Measurements from ENCODE around the gene TMPRSS11B.

The TMPRSS11B gene
- long read RNA-seq, result 0 reads

- no peaks in the 10 kb centered on the region for H3K27me3 ChIP-seq (ENCODE audit: insufficient read depth, poor library complexity, severe bottlenecking)
- no peak within 1 kb of the TSS for H3K4me3 ChIP-seq (replicated peaks; ENCODE audit: insufficient read depth, low read length)
- no peak for DNase-seq (ENCODE audit: low read depth in 1 of 2, low spot score in 1 of 2)
- H3K27ac ChIP-seq (replicated peaks), result no peak within 1 kb of the TSS
- TF ChIP-seq CTCF (IDR thresholded peaks at IDR 0.05; ENCODE audit: insufficient read depth, low read length) (no peak), SPI1 (IDR thresholded peaks at IDR 0.05; ENCODE audit: borderline replicate concordance, low read depth) (no peak), GABPA (IDR thresholded peaks at IDR 0.05; ENCODE audit: low read depth) (no peak), REST (IDR thresholded peaks at IDR 0.05; ENCODE audit: insufficient replicate concordance, low read depth) (no peak), POLR2AphosphoS5 (IDR thresholded peaks at IDR 0.05; ENCODE audit: low read depth) (no peak)
Observed at GRCh38 chr4:68245594-68245993, at the start of gene TMPRSS11B. TSS of gene TMPRSS11B (minus strand) at chr4:68245694. CDS start at chr4:68245558, 136 bp downstream.

GRCh38 chr4:68291256-68291655, 45.8 kb upstream of the TMPRSS11B start:
- TF ChIP-seq SPI1 (IDR thresholded peaks at IDR 0.05; ENCODE audit: borderline replicate concordance, low read depth) (no peak), GABPA (IDR thresholded peaks at IDR 0.05; ENCODE audit: low read depth) (no peak)
- no peak overlapping the region for H3K4me3 ChIP-seq (replicated peaks; ENCODE audit: insufficient read depth, low read length)
- H3K27me3 ChIP-seq (ENCODE audit: insufficient read depth, poor library complexity, severe bottlenecking), result no peaks in the 10 kb centered on the region
- DNase-seq (ENCODE audit: low read depth in 1 of 2, low spot score in 1 of 2), result no peak
- H3K27ac ChIP-seq (replicated peaks), result no peak overlapping the region

- no peak overlapping the region for H3K27ac ChIP-seq (replicated peaks)
- no peak overlapping the region for H3K4me3 ChIP-seq (replicated peaks; ENCODE audit: insufficient read depth, low read length)
- DNase-seq (ENCODE audit: low read depth in 1 of 2, low spot score in 1 of 2), result no peak
- no peaks in the 10 kb centered on the region for H3K27me3 ChIP-seq (ENCODE audit: insufficient read depth, poor library complexity, severe bottlenecking)
- TF ChIP-seq GABPA (IDR thresholded peaks at IDR 0.05; ENCODE audit: low read depth) (no peak), CTCF (IDR thresholded peaks at IDR 0.05; ENCODE audit: insufficient read depth, low read length) (no peak), POLR2AphosphoS5 (IDR thresholded peaks at IDR 0.05; ENCODE audit: low read depth) (no peak), SPI1 (IDR thresholded peaks at IDR 0.05; ENCODE audit: borderline replicate concordance, low read depth) (no peak), REST (IDR thresholded peaks at IDR 0.05; ENCODE audit: insufficient replicate concordance, low read depth) (no peak)
Observed at GRCh38 chr4:68288393-68288740, 42.9 kb upstream of the TMPRSS11B start.

GRCh38 chr4:68287704-68288392, 42.4 kb upstream of the TMPRSS11B start:
- TF ChIP-seq SPI1 (IDR thresholded peaks at IDR 0.05; ENCODE audit: borderline replicate concordance, low read depth), result no peak
- no peak for TF ChIP-seq REST (IDR thresholded peaks at IDR 0.05; ENCODE audit: insufficient replicate concordance, low read depth)
- Histone ChIP-seq H3K4me3 (replicated peaks; ENCODE audit: insufficient read depth, low read length) (no peak overlapping the region), H3K27me3 (ENCODE audit: insufficient read depth, poor library complexity, severe bottlenecking) (no peaks in the 10 kb centered on the region), H3K27ac (replicated peaks) (no peak overlapping the region)
- no peak for DNase-seq (ENCODE audit: low read depth in 1 of 2, low spot score in 1 of 2)

Data from HL-60 (cell line).